Measurements from ENCODE around the gene GIMAP8.
"Not testable (repeated sequence)": the region's sequence is repeated elsewhere in the genome, so short reads cannot be mapped to it uniquely, and the experiment has no call there.

The GIMAP8 gene

GRCh38 chr7:150461520-150461919 is 11.1 kb downstream of the GIMAP8 start:
- DNase-seq (ENCODE audit: extremely low read depth in 1 of 2, low read depth in 1 of 2), result no peak

DNA sequence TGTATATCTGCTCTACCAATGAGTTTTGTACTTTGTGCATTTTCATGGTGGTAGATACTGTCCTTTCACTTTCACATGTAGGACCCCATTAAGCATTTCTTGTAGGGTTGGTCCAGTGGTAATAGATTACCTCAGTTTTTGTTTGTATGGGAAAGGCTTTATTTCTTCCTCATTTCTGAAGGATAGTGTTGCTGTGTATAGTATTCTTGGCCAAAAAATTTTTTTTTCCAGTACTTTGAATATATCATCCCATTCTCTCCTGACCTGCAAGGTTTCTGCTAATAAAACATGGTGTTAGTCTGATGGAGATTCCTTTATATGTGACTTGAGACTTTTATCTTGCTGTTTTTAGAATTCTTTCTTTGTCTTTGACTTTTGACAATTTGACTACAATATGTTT is 12.0 kb downstream of the GIMAP8 start:
- no peak for DNase-seq (ENCODE audit: extremely low read depth in 1 of 2, low read depth in 1 of 2)

- DNase-seq (ENCODE audit: extremely low read depth in 1 of 2, low read depth in 1 of 2), result no peak
These were observed 13.0 kb downstream of the GIMAP8 start for GRCh38 chr7:150463461-150463860.

- no peak for DNase-seq (ENCODE audit: extremely low read depth in 1 of 2, low read depth in 1 of 2)
These were observed 14.5 kb downstream of the GIMAP8 start for GRCh38 chr7:150464962-150465361.

GRCh38 chr7:150465414-150465813 is 15.0 kb downstream of the GIMAP8 start:
- no peak for DNase-seq (ENCODE audit: extremely low read depth in 1 of 2, low read depth in 1 of 2)

DNA sequence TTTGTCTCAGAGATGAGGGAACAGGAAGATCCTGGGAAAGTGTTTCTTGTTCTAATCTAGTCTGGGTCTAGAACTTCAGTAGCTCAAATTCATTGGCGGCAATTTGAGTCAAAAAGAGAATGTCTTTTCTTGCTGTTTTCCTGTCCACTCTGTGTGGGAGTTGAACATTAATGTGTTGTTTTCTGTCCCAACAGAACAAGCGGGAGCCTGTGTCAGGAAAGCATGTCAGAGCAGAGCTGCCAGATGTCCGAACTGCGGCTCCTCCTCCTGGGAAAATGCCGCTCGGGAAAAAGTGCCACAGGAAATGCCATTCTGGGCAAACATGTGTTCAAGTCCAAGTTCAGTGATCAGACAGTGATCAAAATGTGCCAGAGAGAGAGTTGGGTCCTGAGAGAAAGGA is 16.0 kb downstream of the GIMAP8 start:
- DNase-seq (ENCODE audit: extremely low read depth in 1 of 2, low read depth in 1 of 2), result no peak

DNA sequence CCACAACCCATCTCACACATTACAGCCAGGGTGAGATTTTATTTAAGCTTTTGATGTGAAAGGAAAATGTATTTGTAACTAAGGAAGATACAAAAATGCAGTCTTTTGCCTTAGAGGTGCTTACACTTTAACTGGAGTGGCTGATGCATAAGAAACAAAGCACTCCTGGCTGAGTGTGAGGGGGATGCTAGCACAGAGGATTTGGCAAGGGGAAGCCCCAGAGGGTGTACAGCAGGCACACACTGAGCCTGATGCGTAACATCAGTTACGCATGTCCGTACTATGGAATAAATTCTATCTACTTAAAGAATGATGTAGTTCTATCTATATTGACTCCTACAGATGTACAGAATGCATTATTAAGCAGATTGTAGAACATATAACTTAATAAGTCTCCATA is 17.8 kb downstream of the GIMAP8 start:
- DNase-seq (ENCODE audit: extremely low read depth in 1 of 2, low read depth in 1 of 2), result no peak

DNA sequence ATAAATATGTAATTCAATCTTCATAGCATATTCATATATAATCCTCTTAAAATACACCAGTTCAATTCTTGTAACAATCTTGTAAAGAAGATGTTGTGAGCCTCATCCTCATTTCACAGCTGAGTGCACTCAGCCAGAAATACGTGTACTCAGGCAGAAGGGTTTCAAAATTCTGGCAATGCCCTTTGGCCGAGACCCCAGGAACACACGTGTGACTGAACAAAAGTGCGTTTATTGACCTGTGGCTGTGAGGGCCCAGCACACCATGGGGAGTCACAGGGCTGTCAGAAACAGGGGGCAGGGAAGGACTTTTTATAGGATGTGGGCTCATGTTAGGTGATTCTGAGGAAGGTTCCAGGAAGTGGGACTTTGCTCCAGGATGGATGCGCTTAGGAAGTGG is 21.5 kb downstream of the GIMAP8 start:
- DNase-seq (ENCODE audit: extremely low read depth in 1 of 2, low read depth in 1 of 2), result no peak

DNA sequence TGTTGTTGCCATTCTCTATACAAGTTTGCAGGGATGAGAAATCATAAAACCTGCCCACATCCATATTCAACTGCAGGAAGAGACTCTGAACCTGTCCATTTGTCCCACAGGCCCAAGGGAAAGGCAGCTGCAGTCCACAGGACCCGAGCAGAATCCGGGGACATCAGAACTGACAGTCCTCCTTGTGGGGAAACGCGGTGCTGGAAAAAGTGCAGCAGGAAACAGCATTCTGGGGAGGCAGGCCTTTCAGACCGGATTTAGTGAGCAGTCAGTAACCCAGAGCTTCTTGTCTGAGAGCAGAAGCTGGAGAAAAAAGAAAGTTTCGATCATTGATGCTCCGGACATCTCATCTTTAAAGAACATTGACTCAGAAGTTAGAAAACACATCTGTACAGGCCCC is 23.5 kb downstream of the GIMAP8 start:
- DNase-seq (ENCODE audit: extremely low read depth in 1 of 2, low read depth in 1 of 2), result no peak

DNA sequence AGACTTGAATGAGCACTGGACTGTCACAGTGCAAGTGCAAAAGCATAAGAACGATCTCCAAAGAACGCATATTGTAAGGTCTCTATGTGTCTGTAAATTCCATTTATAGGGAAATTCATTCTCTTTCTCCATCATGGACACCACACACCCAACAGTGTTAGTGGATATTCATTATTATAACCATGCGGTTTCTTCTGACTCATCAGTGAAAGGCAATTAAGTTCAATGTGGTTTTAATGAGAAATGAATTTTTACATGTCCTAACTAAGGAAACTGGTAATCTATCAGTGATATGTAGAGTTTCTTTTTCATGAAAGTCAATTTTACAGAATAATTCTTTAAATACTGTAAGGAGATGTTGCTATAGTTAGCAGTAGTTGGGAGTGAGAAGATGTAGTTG is 25.9 kb downstream of the GIMAP8 start:
- DNase-seq (ENCODE audit: extremely low read depth in 1 of 2, low read depth in 1 of 2), result no peak

- DNase-seq (ENCODE audit: extremely low read depth in 1 of 2, low read depth in 1 of 2), result no peak
These were observed 26.6 kb downstream of the GIMAP8 start for GRCh38 chr7:150476819-150477631.

GRCh38 chr7:150479023-150479716 is 28.7 kb downstream of the GIMAP8 start:
- no peak for DNase-seq (ENCODE audit: extremely low read depth in 1 of 2, low read depth in 1 of 2)

- no peak for DNase-seq (ENCODE audit: extremely low read depth in 1 of 2, low read depth in 1 of 2)
These were observed 30.9 kb downstream of the GIMAP8 start for GRCh38 chr7:150481186-150481920.

DNA sequence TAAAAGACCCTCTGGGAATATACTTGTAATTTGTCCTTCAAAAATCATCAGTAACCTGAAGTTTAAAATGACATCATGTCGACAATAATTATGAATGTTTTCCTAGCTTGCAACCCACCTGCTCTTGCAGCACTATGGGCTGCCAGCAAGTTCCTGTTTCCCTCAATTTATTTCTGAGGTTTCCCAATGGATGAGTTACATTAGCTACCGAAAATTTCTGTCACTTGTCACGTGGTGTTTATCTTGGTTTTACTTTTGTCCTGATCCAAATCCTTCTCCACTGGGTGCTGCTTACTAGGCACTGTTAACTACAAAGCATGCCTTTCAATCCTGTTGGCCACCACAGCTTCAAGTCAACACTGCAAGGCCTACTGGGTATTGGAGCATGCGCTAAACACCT is 31.5 kb downstream of the GIMAP8 start:
- DNase-seq (ENCODE audit: extremely low read depth in 1 of 2, low read depth in 1 of 2), result no peak

DNA sequence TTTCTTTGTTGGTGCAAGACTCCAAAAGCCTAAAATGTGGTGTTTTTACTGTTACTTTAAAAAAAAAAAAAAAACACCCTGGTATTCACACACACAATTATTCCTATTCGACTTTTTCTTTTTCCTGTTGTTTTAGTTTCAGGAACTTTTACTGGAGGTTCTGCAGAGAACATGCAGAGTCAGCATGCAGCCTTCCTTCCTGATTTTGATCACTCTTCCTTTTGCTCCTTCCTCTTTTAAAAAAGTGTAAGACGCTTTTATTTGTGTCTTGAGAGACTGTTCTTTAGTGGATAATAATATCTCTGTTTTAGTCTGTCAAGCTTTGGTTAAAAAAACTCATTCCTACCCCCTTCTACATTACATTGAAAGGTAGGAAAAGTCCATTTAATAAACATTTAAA is 33.1 kb downstream of the GIMAP8 start:
- not testable (repeated sequence) for DNase-seq (ENCODE audit: extremely low read depth in 1 of 2, low read depth in 1 of 2)

DNA sequence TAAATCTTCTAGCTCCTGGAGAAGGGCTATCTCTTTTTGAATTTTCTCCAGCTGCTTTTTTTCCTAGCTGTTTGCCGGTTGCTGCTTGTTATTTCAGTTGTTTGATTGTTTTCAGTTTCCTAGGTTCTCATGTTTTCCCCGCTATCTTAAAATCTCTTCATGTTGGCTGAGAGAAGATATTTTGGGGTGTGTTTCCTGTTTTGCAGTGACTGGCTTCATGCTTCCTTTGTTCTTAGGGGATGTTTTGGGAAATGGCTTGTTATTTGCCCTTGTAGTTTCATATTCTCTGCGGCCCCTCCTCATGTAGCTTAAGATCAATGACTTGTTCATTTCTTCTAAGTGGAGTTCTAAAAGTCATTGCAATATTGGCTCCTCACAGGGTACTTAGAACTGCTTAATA is 33.6 kb downstream of the GIMAP8 start:
- not testable (repeated sequence) for DNase-seq (ENCODE audit: extremely low read depth in 1 of 2, low read depth in 1 of 2)

DNA sequence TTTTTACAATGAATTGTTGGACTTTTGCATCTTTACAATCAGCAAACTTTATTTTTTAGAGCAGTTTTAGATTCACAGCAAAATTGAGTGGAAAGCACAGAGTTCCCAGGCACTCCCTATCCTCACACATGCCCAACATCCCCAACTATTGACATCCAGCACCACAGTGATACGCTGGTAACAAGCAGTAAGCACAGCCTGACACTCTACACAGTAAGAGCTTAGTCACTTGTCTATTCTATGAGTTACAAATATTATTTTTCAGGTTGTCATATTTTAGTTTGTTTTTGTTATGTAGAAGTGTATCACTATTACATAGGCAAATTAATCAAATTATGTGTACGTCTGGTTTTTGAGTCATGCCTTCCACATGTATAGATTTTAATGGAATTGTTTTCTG is 37.2 kb downstream of the GIMAP8 start:
- no peak for DNase-seq (ENCODE audit: extremely low read depth in 1 of 2, low read depth in 1 of 2)

- DNase-seq (ENCODE audit: extremely low read depth in 1 of 2, low read depth in 1 of 2), result no peak
These were observed 39.4 kb downstream of the GIMAP8 start for GRCh38 chr7:150489782-150490181.

DNA sequence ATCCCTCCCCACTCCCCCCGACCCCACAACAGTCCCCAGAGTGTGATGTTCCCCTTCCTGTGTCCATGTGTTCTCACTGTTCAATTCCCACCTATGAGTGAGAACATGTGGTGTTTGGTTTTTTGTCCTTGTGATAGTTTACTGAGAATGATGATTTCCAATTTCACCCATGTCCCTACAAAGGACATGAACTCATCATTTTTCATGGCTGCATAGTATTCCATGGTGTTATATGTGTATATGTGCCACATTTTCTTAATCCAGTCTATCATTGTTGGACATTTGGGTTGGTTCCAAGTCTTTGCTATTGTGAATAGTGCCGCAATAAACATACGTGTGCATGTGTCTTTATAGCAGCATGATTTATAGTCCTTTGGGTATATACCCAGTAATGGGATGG is 43.0 kb downstream of the GIMAP8 start:
- not testable (repeated sequence) for DNase-seq (ENCODE audit: extremely low read depth in 1 of 2, low read depth in 1 of 2)

DNA sequence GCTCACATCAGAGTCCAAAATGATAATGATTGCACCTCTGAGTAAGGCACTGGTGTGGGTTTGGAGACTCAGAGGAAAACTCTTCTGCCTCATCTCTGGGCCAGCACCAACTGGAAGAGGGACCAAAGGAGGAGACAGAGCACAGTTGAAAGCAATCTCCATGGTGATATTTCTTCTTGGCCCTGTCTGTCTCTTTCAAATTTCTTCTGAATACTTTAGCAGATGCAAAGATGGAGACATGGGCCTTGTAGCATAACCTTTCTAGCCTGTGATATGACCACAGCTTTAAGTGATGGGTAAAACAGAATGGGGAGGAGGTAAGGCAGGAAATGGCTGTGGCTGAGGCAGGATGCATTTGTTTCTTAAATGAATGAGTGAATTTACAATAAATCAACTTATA is 52.1 kb downstream of the GIMAP8 start:
- no peak for DNase-seq (ENCODE audit: extremely low read depth in 1 of 2, low read depth in 1 of 2)

- DNase-seq (ENCODE audit: extremely low read depth in 1 of 2, low read depth in 1 of 2), result no peak
These were observed 52.7 kb downstream of the GIMAP8 start for GRCh38 chr7:150503155-150503554.

- no peak for DNase-seq (ENCODE audit: extremely low read depth in 1 of 2, low read depth in 1 of 2)
These were observed 53.2 kb downstream of the GIMAP8 start for GRCh38 chr7:150503581-150503980.
